Cardiac muscle cell (in vitro differentiated cells and primary cell): ENCODE data around the gene IFT74. TPM values are rescaled to one million over a fixed set of nuclear protein-coding genes. Genes with fewer than 3 reads are reported as not detected.

Experiments used
- DNase-seq, 2 donors: peaks; one replicate each; pipeline versions ENCODE4 v3.0.0 to v3.0.0-alpha.2; 2010 to 2017; ENCODE audit warnings: low read depth in 1 of 2, low spot score in 1 of 2
- H3K27ac ChIP-seq: fragments of 200-600 bp; sonication (generic); 2 replicates; pipeline ENCODE4 v1.5.1; 2016
- H3K27me3 ChIP-seq: fragments of 200-600 bp; sonication (generic); 2 replicates; pipeline ENCODE4 v1.6.0; 2016; ENCODE audit warnings: control low read depth
- H3K36me3 ChIP-seq: fragments of 200-600 bp; sonication (generic); 2 replicates; pipeline ENCODE4 v1.5.1; 2016; ENCODE audit warnings: control low read depth
- H3K4me1 ChIP-seq: fragments of 200-600 bp; sonication (generic); 2 replicates; pipeline ENCODE4 v1.8.1; 2017; ENCODE audit warnings: low read depth, mild to moderate bottlenecking, mixed run types
- H3K4me3 ChIP-seq: fragments of 200-600 bp; sonication (generic); 2 replicates; pipeline ENCODE4 v1.5.1; 2016; ENCODE audit warnings: mild to moderate bottlenecking
- H3K9me3 ChIP-seq: fragments of 200-600 bp; sonication (generic); 2 replicates; pipeline ENCODE4 v1.5.1; 2017; ENCODE audit warnings: low read depth, mild to moderate bottlenecking, control low read depth
- CTCF ChIP-seq: IDR thresholded peaks from 2 replicates; pipeline ENCODE4 v1.5.1; 2012; ENCODE audit warnings: low read depth, mild to moderate bottlenecking, low read length
- polyA plus RNA-seq: library from polyadenylated mRNA; unstranded; fragments of >200 nt; fragmentation: Nextera tagmentation; extraction: Ambion mirVana; gene quantifications from 2 replicates; pipeline ENCODE4 v1.2.1, GENCODE V29; 2016
- total RNA-seq: library from RNA; depleted of rRNA; stranded (reverse); fragments of >200 nt; gene quantifications from 2 replicates; pipeline ENCODE4 v1.2.3, GENCODE V29; 2016

Gene IFT74
- total and polyA plus RNA-seq, 2 experiments from 2014 or later: 20.6 to 25.2 TPM

DNA sequence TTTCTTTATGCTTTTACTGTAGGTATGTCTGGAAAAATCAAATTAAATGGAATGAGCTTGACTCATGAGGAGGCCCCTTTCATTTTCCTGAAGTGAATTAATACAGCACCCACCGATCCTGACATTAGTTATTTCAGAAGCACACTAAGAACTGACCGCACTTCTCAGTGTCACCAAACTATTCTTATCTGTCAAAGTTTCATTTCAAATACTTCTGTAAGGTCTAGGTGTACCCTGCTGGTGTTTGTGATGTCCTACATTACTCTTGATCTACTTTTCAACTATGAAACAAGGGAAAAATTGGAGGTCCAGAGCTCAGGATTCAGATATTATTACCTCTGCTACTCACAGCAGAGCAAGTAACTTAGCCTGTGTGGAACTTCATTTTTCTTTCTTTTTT is 151.0 kb downstream of the IFT74 start:
- no peak for TF ChIP-seq CTCF
- DNase-seq: no peak
- Histone ChIP-seq H3K4me1 (no peaks in the 10 kb centered on the region), H3K36me3 (no peaks in the 10 kb centered on the region), H3K9me3 (no peaks in the 10 kb centered on the region), H3K27me3 (no peaks in the 10 kb centered on the region), H3K27ac (no peak overlapping the region), H3K4me3 (no peak overlapping the region)

DNA sequence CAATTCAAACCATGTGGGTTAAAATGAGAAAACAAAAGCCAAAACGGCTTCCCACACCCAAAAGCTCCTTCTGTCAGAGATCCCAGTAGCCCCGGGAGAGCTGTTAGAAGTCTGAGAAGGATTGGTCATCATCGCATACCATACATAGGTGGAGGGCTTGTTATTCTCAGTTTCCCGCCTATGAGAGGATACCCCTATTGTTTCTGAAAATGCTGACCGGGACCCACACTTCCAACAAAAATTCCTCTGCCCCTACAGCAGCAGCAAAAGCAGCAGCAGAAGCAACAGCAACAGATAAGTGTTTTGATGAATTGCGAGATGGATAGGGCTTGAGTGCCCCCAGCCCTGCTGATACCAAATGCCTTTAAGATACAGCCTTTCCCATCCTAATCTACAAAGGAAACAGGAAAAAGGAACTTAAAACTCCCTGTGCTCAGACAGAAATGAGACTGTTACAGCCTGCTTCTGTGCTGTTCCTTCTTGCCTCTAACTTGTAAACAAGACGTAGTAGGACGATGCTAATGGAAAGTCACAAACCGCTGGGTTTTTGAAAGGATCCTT is 152.8 kb downstream of the IFT74 start, which contains the start of gene TEK:
Gene TEK, plus strand, starts transcription at position 245 of the 561 bp plus-strand sequence. CDS start 366 bp downstream, outside the sequence.
- Histone ChIP-seq H3K27ac (no peak within 1 kb of the TSS), H3K27me3 (no peaks in the 10 kb centered on the region), H3K36me3 (no peaks in the 10 kb centered on the region), H3K4me3 (no peak within 1 kb of the TSS), H3K4me1 (no peaks in the 10 kb centered on the region), H3K9me3 (no peaks in the 10 kb centered on the region)
- TF ChIP-seq CTCF: no peak
- peak; percentile 5 to 50 for DNase-seq

DNA sequence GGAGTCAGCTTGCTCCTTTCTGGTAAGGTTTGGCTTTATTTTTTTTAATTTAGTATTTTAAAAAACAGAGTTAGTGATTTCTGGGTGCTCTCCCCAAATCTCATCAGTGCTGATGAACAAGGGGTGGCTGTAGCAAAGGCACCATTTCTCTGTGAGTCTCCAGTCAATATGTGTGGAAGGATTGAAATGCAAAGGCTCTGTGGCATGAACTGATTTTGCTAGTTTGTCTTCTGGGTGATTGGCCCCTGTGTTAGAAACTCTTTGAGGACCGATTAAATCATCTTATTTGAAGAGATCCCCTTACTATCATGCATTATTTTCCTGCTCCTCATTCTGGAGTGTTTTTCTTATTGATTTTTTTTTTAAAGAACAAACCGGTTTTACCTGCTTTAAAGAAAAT is 153.4 kb downstream of the IFT74 start:
- H3K27me3 ChIP-seq: no peaks in the 10 kb centered on the region
- no peaks in the 10 kb centered on the region for H3K36me3 ChIP-seq
- TF ChIP-seq CTCF: no peak
- no peak overlapping the region for H3K4me3 ChIP-seq
- H3K4me1 ChIP-seq: no peaks in the 10 kb centered on the region
- H3K9me3 ChIP-seq: no peaks in the 10 kb centered on the region
- no peak overlapping the region for H3K27ac ChIP-seq
- DNase-seq: no peak

DNA sequence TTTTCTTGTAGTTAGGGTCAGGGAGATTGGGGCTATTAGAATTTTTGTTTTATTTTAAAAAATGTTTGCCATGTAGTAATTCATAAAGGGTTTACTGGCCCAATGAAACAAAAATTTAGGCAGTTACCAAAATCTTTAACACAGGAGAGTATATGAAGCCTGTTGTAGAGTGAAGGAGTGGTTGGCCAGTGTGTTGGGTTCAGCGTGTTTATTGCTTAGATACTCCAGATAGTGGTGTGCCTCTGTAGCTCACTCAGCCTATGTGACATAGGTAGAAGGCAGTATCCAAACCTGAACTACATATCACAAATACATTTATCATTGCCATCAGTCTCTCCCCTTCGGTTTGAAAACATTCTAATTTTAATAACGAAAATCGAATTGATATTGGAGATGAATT is 154.0 kb downstream of the IFT74 start:
- Histone ChIP-seq H3K36me3 (no peaks in the 10 kb centered on the region), H3K4me1 (no peaks in the 10 kb centered on the region), H3K27ac (no peak overlapping the region), H3K9me3 (no peaks in the 10 kb centered on the region), H3K27me3 (no peaks in the 10 kb centered on the region), H3K4me3 (no peak overlapping the region)
- no peak for TF ChIP-seq CTCF
- no peak for DNase-seq

DNA sequence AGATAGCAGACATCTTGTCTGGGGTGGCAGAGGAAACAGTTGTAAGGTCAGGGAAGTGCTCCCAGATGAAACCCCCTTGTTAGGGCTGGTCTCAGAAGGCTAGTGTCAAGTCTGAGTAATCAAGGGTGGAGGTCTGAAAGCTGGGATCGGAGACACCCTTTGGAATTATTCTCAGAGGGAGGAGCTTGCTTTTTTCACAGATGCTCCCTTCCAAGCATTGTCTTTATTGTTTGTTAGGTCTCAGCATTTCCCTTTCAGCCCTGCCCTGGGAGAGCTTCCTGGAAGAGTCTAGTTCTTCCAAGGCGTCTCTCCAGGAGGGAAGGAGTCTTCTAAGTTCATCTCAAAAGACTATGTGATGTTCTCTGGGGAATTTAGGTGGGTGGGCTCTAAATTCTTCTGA is 156.0 kb downstream of the IFT74 start:
- Histone ChIP-seq H3K4me3 (no peak overlapping the region), H3K27me3 (no peaks in the 10 kb centered on the region), H3K36me3 (no peaks in the 10 kb centered on the region), H3K27ac (no peak overlapping the region), H3K9me3 (no peaks in the 10 kb centered on the region), H3K4me1 (no peaks in the 10 kb centered on the region)
- DNase-seq: no peak
- no peak for TF ChIP-seq CTCF

Other genes starting within 250 kb of the IFT74 start
- 21.5 and 24.9 TPM in 2 replicates for gene CAAP1, start 63.6 kb upstream of the IFT74 start, total RNA-seq
- gene CAAP1, start 63.6 kb upstream of the IFT74 start, polyA plus RNA-seq: 19.9 and 20.6 TPM in 2 replicates
- 30.7 and 32.6 TPM in 2 replicates for gene PLAA, start 9.2 kb upstream of the IFT74 start, total RNA-seq
- 30.9 and 36.0 TPM in 2 replicates for gene PLAA, start 9.2 kb upstream of the IFT74 start, polyA plus RNA-seq
- gene LRRC19, start 49.3 kb downstream of the IFT74 start, total RNA-seq: not detected in 2 replicates
- gene LRRC19, start 49.3 kb downstream of the IFT74 start, polyA plus RNA-seq: 0.21 and 0.44 TPM in 2 replicates
- gene TEK, start 152.8 kb downstream of the IFT74 start, total RNA-seq: 1.4 and 1.5 TPM in 2 replicates
- 0.60 and 2.5 TPM in 2 replicates for gene TEK, start 152.8 kb downstream of the IFT74 start, polyA plus RNA-seq